RPMI8226 (cell line): ENCODE results near the gene PRKCA.
"Not testable (repeated sequence)": the region's sequence is repeated elsewhere in the genome, so short reads cannot be mapped to it uniquely, and the experiment has no call there.

Experiments used
- DNase-seq: peaks from one replicate; pipeline ENCODE4 v3.0.0-alpha.2; 2015

The PRKCA gene

GRCh38 chr17:66301864-66302741, at the start of gene PRKCA:
PRKCA (plus strand) TSS chr17:66302613.
- DNase-seq, result peak; percentile 62

- not testable (repeated sequence) for DNase-seq
These were observed 49.0 kb upstream of the PRKCA start for GRCh38 chr17:66253458-66253857.

DNA sequence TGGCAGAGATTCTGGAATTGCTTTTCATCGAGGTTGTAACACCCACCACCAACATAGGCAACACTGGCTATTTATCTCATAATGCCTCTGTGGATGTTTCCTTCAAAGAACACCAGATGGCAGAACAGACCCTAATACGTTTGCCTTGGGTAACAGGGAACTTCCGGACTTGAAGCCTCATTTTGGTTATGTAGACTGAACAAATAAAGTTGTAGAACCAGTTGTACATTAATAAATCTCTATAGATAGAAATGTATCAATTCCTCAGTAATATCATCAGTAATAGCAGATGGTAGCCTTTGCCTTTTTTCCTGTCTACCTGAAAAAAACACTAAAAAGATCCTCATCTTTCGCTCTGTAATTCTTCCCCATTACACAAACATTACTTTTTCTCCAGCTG, 47.3 kb upstream of the PRKCA start:
- peak; percentile 48 for DNase-seq

GRCh38 chr17:66255527-66255971, 46.9 kb upstream of the PRKCA start:
- DNase-seq, result no peak

DNA sequence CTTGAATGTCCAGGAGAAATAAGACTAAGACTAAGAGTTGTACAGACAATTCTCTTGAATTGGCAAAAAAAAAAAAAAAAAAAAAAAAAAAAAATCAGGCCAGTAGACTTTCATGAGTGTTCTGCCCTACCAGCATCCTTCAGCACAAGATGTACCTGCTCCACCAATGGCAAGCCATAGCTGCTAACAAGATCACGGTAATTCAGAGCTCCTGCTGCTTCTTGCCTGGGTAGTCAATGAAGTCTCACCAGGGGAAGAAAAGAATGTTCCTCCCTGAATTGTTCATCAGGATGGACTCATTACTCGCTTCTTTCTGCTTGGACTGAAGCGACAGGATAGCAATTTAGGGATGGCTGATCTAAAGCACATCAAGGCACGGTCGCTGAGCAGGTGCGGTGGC, 42.1 kb upstream of the PRKCA start:
- DNase-seq, result no peak

- DNase-seq, result no peak
These were observed 41.7 kb upstream of the PRKCA start for GRCh38 chr17:66260688-66261087.

GRCh38 chr17:66262767-66263166, 39.6 kb upstream of the PRKCA start:
- no peak for DNase-seq

- DNase-seq, result no peak
These were observed 37.7 kb upstream of the PRKCA start for GRCh38 chr17:66264696-66265095.

- DNase-seq, result no peak
These were observed 34.0 kb upstream of the PRKCA start for GRCh38 chr17:66268247-66268927.

DNA sequence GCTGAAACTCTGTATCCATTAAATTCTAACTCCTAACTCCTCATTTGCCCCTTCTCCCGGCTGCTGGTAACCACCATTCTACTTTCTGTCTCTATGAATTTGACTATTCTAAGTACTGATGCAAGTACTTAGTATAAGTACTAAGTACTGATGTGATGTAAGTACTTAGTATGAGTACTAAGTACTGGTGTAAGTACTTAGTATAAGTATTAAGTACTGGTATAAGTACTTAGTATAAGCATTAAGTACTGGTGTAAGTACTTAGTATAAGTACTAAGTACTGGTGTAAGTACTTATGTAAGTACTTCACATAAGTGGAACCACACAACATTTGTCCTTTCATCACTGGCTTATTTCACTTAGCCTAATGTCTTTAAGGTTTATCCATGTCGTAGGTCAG, 32.3 kb upstream of the PRKCA start:
- DNase-seq, result no peak

DNA sequence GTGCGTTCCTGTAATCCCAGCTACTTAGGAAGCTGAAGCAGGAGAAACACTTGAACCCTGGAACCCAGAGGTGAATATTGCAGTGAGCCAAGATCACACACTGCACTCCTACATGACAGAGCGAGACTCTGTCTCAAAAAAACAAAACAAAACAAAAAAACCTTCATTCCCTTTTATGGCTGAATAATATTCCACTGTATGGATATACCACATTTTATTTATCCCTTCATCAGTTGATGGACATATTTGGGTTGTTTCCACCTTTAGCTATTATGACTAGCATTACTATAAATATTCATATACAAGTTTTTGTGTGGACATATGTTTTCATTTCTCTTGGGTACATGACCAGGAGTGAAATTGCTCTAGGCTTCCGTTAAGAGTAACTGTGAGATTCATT, 30.9 kb upstream of the PRKCA start:
- no peak for DNase-seq

- no peak for DNase-seq
These were observed 29.4 kb upstream of the PRKCA start for GRCh38 chr17:66272811-66273585.

- DNase-seq, result no peak
These were observed 28.9 kb upstream of the PRKCA start for GRCh38 chr17:66273586-66273848.

DNA sequence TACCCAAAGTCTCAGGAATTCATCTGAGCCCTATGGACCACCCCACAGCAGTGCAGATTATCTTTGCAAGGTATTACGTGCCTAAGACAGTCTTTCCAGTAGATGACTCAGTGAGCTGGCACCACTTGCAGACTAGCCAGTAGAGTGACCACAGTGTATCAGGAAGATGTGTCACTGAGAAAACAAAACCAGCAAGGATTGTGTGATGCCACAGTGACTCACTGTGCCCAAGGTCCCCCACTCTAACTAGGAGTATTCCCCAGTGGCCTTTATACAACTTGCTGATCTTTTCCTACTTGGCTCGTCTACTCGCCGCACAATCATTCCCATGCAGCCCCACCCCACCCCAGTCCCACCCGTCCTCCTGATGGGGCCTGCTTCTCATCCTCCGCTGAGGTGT, 26.8 kb upstream of the PRKCA start:
- DNase-seq, result no peak

GRCh38 chr17:66276328-66276937, 26.0 kb upstream of the PRKCA start:
- DNase-seq, result no peak

DNA sequence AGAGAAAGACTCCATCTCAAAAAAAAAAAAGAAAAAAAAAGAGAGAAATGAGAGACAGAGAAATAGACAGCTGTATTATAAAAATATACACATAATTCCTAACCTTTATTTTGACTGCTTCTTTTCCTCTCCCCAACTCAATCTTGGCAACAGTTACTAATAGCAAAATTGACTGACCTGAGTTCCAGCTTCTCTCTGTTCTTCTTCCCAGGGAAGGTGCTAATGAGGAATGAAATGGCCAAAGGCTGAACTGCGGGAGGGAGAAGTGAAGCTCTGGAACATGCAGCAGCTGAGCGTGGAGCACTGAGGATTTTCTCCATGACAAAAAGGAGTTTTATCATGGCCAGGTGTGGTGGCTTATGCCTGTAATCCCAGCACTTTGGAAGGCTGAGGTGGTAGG, 25.2 kb upstream of the PRKCA start:
- DNase-seq, result no peak

DNA sequence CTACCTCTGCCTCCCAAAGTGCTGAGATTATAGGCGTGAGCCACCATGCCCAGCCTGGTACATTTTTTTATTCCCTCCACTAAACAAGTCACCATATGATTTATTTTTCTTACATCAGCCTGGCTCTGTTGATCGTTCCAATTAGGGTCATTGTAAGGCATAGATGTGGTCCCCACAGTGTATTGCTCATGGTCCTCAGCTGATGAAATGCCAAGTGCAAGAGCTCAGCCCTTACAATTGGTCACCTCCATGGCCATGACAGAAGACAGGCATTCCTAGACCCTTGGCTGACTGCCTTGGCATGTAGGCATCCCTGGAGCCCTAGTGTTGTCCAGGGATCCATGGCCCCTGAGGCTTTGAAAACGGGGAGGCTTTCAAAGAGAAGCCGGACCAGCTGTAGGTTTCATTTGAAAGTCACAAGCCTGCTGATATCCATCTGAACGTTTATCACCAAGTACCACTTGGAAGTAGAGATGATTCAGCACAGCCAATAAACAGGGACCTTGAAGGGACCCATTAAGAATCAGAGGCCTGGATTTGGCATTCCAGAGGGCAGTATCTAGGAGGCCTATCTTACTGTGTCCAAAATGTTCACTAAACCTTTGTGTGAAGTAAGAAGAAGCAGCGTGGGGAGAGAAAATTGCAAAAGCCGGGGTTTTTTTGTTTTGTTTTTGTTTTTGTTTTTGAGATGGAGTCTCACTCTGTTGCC, 20.6 kb upstream of the PRKCA start:
- DNase-seq, result no peak

GRCh38 chr17:66283296-66283934, 19.0 kb upstream of the PRKCA start:
- DNase-seq, result no peak

DNA sequence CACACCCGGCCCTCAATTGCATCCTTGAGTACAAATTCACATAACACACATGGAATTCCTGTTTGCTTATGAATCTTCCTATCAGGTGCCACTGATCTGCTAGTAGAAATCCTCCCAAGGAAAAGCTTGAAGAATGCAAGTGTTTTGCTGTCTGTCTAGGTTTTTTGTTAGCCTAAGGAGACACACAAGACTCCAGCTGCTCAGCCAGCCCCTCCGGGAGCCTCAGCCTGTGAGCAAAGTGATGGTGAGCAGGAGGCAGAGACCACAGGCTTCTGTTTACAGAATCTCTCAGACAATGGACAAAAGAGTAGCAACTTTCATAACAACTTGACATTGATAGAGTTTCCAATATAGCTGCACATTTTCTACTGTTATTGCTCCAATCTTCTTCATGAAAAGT, 18.4 kb upstream of the PRKCA start:
- DNase-seq, result no peak

- no peak for DNase-seq
These were observed 17.3 kb upstream of the PRKCA start for GRCh38 chr17:66285149-66285548.

- DNase-seq, result no peak
These were observed 14.5 kb upstream of the PRKCA start for GRCh38 chr17:66287911-66288310.

- no peak for DNase-seq
These were observed 12.2 kb upstream of the PRKCA start for GRCh38 chr17:66290101-66290722.
